GM03348 (cell line): ENCODE measurements around the gene UMAD1.

Experiments used
- DNase-seq: peaks from one replicate; pipeline ENCODE4 v3.0.0; 2012; ENCODE audit warnings: low spot score

The UMAD1 gene

GRCh38 chr7:7640221-7641128 is at the start of gene UMAD1:
UMAD1 (plus strand) TSS chr7:7640752; CDS start chr7:7673372, 32,620 bp downstream.
- DNase-seq = peak; percentile 96

GRCh38 chr7:7595451-7595850 is 45.1 kb upstream of the UMAD1 start:
- DNase-seq = peak; percentile 54

- no peak for DNase-seq
Observed at GRCh38 chr7:7596176-7596575, 44.4 kb upstream of the UMAD1 start.

- no peak for DNase-seq
Observed at GRCh38 chr7:7607010-7607409, 33.5 kb upstream of the UMAD1 start.

- no peak for DNase-seq
Observed at GRCh38 chr7:7609330-7609729, 31.2 kb upstream of the UMAD1 start.

GRCh38 chr7:7612519-7612918 is 28.0 kb upstream of the UMAD1 start:
- no peak for DNase-seq

- DNase-seq = no peak
Observed at GRCh38 chr7:7613210-7613609, 27.3 kb upstream of the UMAD1 start.

- DNase-seq = no peak
Observed at GRCh38 chr7:7614018-7614741, 26.4 kb upstream of the UMAD1 start.

- DNase-seq = no peak
Observed at GRCh38 chr7:7617550-7617949, 23.0 kb upstream of the UMAD1 start.

GRCh38 chr7:7618410-7618809 is 22.1 kb upstream of the UMAD1 start:
- DNase-seq = no peak

- DNase-seq = no peak
Observed at GRCh38 chr7:7620236-7620635, 20.3 kb upstream of the UMAD1 start.

GRCh38 chr7:7620644-7621210 is 19.8 kb upstream of the UMAD1 start:
- DNase-seq = no peak

- DNase-seq = no peak
Observed at GRCh38 chr7:7628476-7628875, 12.1 kb upstream of the UMAD1 start.

GRCh38 chr7:7630626-7631329 is 9.8 kb upstream of the UMAD1 start:
- DNase-seq = no peak

GRCh38 chr7:7639421-7639820 is 1.1 kb upstream of the UMAD1 start:
- peak; percentile 1 for DNase-seq

GRCh38 chr7:7639847-7640220 is 718 bp upstream of the UMAD1 start:
- DNase-seq = peak; percentile 10

- DNase-seq = peak; percentile 20
Observed at GRCh38 chr7:7641129-7641663, 644 bp downstream of the UMAD1 start.

GRCh38 chr7:7642081-7642480 is 1.5 kb downstream of the UMAD1 start:
- no peak for DNase-seq

GRCh38 chr7:7647495-7648036 is 7.0 kb downstream of the UMAD1 start:
- DNase-seq = no peak

GRCh38 chr7:7650682-7651206 is 10.2 kb downstream of the UMAD1 start:
- no peak for DNase-seq

GRCh38 chr7:7651479-7651878 is 10.9 kb downstream of the UMAD1 start:
- no peak for DNase-seq
